ENCODE data around the gene CREB5. TPM values are rescaled to one million over a fixed set of nuclear protein-coding genes. Genes with fewer than 3 reads are reported as not detected.

The CREB5 gene
- total and polyA plus RNA-seq, 2 of the 8 experiments (the other 6 are each of a cell fraction or from before 2014, with no cell fraction given): 2.4 to 2.7 TPM

DNA sequence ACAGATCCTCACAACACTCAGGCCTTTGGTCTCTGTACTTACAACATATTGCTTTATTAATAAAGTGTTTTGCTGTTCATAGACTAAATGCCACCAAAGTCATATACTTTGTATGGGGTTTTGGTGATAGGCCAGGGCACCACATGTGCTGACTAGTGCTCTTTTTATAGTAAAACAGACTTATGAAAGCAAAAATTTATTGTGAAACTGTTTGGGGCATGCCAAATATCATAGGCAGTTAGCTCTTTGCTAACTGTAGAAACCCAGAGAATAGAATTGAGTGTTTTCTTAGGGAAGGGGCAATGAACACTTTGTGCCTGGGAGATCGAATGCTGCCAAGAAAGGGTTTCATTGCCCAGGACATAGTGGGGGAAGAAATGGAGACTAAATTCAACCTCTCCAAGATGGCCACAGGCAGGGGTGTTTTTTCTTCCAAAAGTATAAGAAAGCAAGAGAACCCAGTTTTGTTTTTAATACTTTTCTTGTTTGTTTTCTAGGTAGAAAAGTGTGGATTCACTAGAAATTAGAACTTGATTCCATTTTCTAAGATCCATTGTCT lies 403.1 kb downstream of the CREB5 start (continued):
- TF ChIP-seq POU5F1 (IDR thresholded peaks at IDR 0.05; ENCODE audit: low read depth, low read length) (no peak), NANOG (IDR thresholded peaks at IDR 0.05; ENCODE audit: insufficient read depth, low read depth, low read length, poor library complexity, severe bottlenecking) (no peak), TAF7 (optimal IDR thresholded peaks at IDR 0.05; ENCODE audit: borderline replicate concordance, low read depth, low read length) (no peak), SP1 (IDR thresholded peaks at IDR 0.05; ENCODE audit: low read depth, low read length) (no peak), HDAC6 (IDR thresholded peaks at IDR 0.05; ENCODE audit: low read depth, low read length) (no peak), CHD2 (IDR thresholded peaks at IDR 0.05; ENCODE audit: low read length) (no peak)
